HEK293 (cell line): ENCODE results near the gene SEMA6D.

Experiments
- ATF2 ChIP-seq: fragments of 450-650 bp; formaldehyde crosslinking; IDR thresholded peaks from 2 replicates; pipeline ENCODE4 v1.5.1; 2016; ENCODE audit warnings: missing biosample characterization, missing genetic modification characterization, low read depth
- EGR2 ChIP-seq: fragments of 450-650 bp; formaldehyde crosslinking; IDR thresholded peaks from 2 replicates; pipeline ENCODE4 v1.5.1; 2016; ENCODE audit warnings: low read depth, missing biosample characterization, missing genetic modification characterization
- FEZF1 ChIP-seq: fragments of 450-650 bp; formaldehyde crosslinking; IDR thresholded peaks from 2 replicates; pipeline ENCODE4 v1.5.1; 2016; ENCODE audit warnings: missing biosample characterization, missing genetic modification characterization
- GFI1B ChIP-seq: fragments of 450-650 bp; formaldehyde crosslinking; IDR thresholded peaks from 2 replicates; pipeline ENCODE4 v1.5.1; 2016; ENCODE audit warnings: missing biosample characterization, missing genetic modification characterization
- REPIN1 ChIP-seq: fragments of 450-650 bp; formaldehyde crosslinking; IDR thresholded peaks from 2 replicates; pipeline ENCODE4 v1.5.1; 2017; ENCODE audit warnings: missing biosample characterization, missing genetic modification characterization, low read depth
- SETDB1 ChIP-seq: IDR thresholded peaks from one replicate; pipeline ENCODE4 v1.6.1; 2017; ENCODE audit warnings: mild to moderate bottlenecking, low read length, moderate library complexity, mixed read lengths; ENCODE audit not compliant: insufficient read length
- SP3 ChIP-seq: fragments of 450-650 bp; formaldehyde crosslinking; IDR thresholded peaks from 2 replicates; pipeline ENCODE4 v1.5.1; 2016; ENCODE audit warnings: missing biosample characterization, missing genetic modification characterization
- ZBTB21 ChIP-seq: fragments of 450-650 bp; formaldehyde crosslinking; IDR thresholded peaks from 2 replicates; pipeline ENCODE4 v1.5.1; 2017; ENCODE audit warnings: missing biosample characterization, missing genetic modification characterization
- ZBTB44 ChIP-seq: fragments of 450-650 bp; IDR thresholded peaks from 2 replicates; pipeline ENCODE4 v1.5.1; 2018; ENCODE audit warnings: missing biosample characterization, mild to moderate bottlenecking, missing genetic modification characterization
- ZFP3 ChIP-seq: fragments of 450-650 bp; formaldehyde crosslinking; IDR thresholded peaks from 2 replicates; pipeline ENCODE4 v1.5.1; 2016; ENCODE audit warnings: low read depth, missing biosample characterization, missing genetic modification characterization
- ZFP37 ChIP-seq: fragments of 450-650 bp; formaldehyde crosslinking; IDR thresholded peaks from 2 replicates; pipeline ENCODE4 v1.5.1; 2016; ENCODE audit warnings: missing biosample characterization, missing genetic modification characterization
- ZNF133 ChIP-seq: fragments of 450-650 bp; formaldehyde crosslinking; IDR thresholded peaks from 2 replicates; pipeline ENCODE4 v1.5.1; 2016; ENCODE audit warnings: missing biosample characterization, missing genetic modification characterization
- ZNF146 ChIP-seq: fragments of 450-650 bp; formaldehyde crosslinking; IDR thresholded peaks from 2 replicates; pipeline ENCODE4 v1.5.1; 2016; ENCODE audit warnings: missing biosample characterization, missing genetic modification characterization
- ZNF155 ChIP-seq: fragments of 450-650 bp; formaldehyde crosslinking; IDR thresholded peaks from 2 replicates; pipeline ENCODE4 v1.5.1; 2016; ENCODE audit warnings: missing biosample characterization, missing genetic modification characterization
- ZNF175 ChIP-seq: fragments of 450-650 bp; formaldehyde crosslinking; IDR thresholded peaks from 2 replicates; pipeline ENCODE4 v1.5.1; 2016; ENCODE audit warnings: missing biosample characterization, missing genetic modification characterization
- ZNF18 ChIP-seq: fragments of 450-650 bp; formaldehyde crosslinking; IDR thresholded peaks from 2 replicates; pipeline ENCODE4 v1.5.1; 2016; ENCODE audit warnings: missing biosample characterization, missing genetic modification characterization
- ZNF202 ChIP-seq: fragments of 450-650 bp; formaldehyde crosslinking; IDR thresholded peaks from 2 replicates; pipeline ENCODE4 v1.5.1; 2016; ENCODE audit warnings: missing biosample characterization, missing genetic modification characterization, borderline replicate concordance
- ZNF223 ChIP-seq: fragments of 450-650 bp; formaldehyde crosslinking; IDR thresholded peaks from 2 replicates; pipeline ENCODE4 v1.5.1; 2016; ENCODE audit warnings: missing biosample characterization, missing genetic modification characterization
- ZNF23 ChIP-seq: fragments of 450-650 bp; formaldehyde crosslinking; IDR thresholded peaks from 2 replicates; pipeline ENCODE4 v1.5.1; 2016; ENCODE audit warnings: missing biosample characterization, missing genetic modification characterization, borderline replicate concordance
- ZNF239 ChIP-seq: fragments of 450-650 bp; formaldehyde crosslinking; IDR thresholded peaks from 2 replicates; pipeline ENCODE4 v1.5.1; 2016; ENCODE audit warnings: missing biosample characterization, missing genetic modification characterization
- ZNF280D ChIP-seq: fragments of 450-650 bp; formaldehyde crosslinking; IDR thresholded peaks from 2 replicates; pipeline ENCODE4 v1.5.1; 2016; ENCODE audit warnings: missing biosample characterization, missing genetic modification characterization
- ZNF311 ChIP-seq: fragments of 450-650 bp; formaldehyde crosslinking; IDR thresholded peaks from 2 replicates; pipeline ENCODE4 v1.5.1; 2017; ENCODE audit warnings: missing biosample characterization, missing genetic modification characterization, borderline replicate concordance
- ZNF341 ChIP-seq: fragments of 450-650 bp; formaldehyde crosslinking; IDR thresholded peaks from 2 replicates; pipeline ENCODE4; 2016; ENCODE audit warnings: low read depth, missing biosample characterization, missing genetic modification characterization
- ZNF48 ChIP-seq: fragments of 450-650 bp; formaldehyde crosslinking; IDR thresholded peaks from 2 replicates; pipeline ENCODE4 v1.5.1; 2016; ENCODE audit warnings: missing biosample characterization, missing genetic modification characterization
- ZNF530 ChIP-seq: fragments of 450-650 bp; formaldehyde crosslinking; IDR thresholded peaks from 2 replicates; pipeline ENCODE4 v1.5.1; 2016; ENCODE audit warnings: low read depth, missing biosample characterization, missing genetic modification characterization
- ZNF548 ChIP-seq: fragments of 450-650 bp; formaldehyde crosslinking; IDR thresholded peaks from 2 replicates; pipeline ENCODE4 v1.5.1; 2016; ENCODE audit warnings: missing biosample characterization, missing genetic modification characterization
- ZNF571 ChIP-seq: fragments of 450-650 bp; formaldehyde crosslinking; IDR thresholded peaks from 2 replicates; pipeline ENCODE4 v1.5.0; 2017; ENCODE audit warnings: missing biosample characterization, missing genetic modification characterization
- ZNF645 ChIP-seq: fragments of 450-650 bp; formaldehyde crosslinking; IDR thresholded peaks from 2 replicates; pipeline ENCODE4; 2016; ENCODE audit warnings: missing biosample characterization, missing genetic modification characterization
- ZNF776 ChIP-seq: fragments of 450-650 bp; formaldehyde crosslinking; IDR thresholded peaks from 2 replicates; pipeline ENCODE4 v1.5.0; 2017; ENCODE audit warnings: missing biosample characterization, missing genetic modification characterization, borderline replicate concordance
- ZNF777 ChIP-seq: fragments of 450-650 bp; formaldehyde crosslinking; IDR thresholded peaks from 2 replicates; pipeline ENCODE4 v1.5.1; 2017; ENCODE audit warnings: missing biosample characterization, missing genetic modification characterization, borderline replicate concordance
- ZSCAN5A ChIP-seq: fragments of 450-650 bp; formaldehyde crosslinking; IDR thresholded peaks from 2 replicates; pipeline ENCODE4 v1.5.1; 2016; ENCODE audit warnings: missing biosample characterization, missing genetic modification characterization
- ZXDB ChIP-seq: fragments of 450-650 bp; formaldehyde crosslinking; IDR thresholded peaks from 2 replicates; pipeline ENCODE4 v1.5.1; 2016; ENCODE audit warnings: missing biosample characterization, missing genetic modification characterization

SEMA6D gene

GRCh38 chr15:47727676-47728075 lies 10.4 kb downstream of the SEMA6D start (continued):
- TF ChIP-seq ZNF280D (tag by site-specific recombination) (no peak), ZNF341 (tag by site-specific recombination) (peak; percentile 65), ZBTB21 (tag by site-specific recombination) (no peak), ZNF776 (tag by site-specific recombination) (no peak), ZNF530 (tag by site-specific recombination) (no peak), SP3 (tag by site-specific recombination) (no peak), ZNF777 (tag by site-specific recombination) (no peak), FEZF1 (tag by site-specific recombination) (peak; percentile 27; the same call in 1 of the 2 replicates), ATF2 (tag by site-specific recombination) (no peak), SETDB1 (no peak), GFI1B (tag by site-specific recombination) (peak; percentile 67; the same call in 1 of the 2 replicates), ZNF571 (no peak), ZNF146 (tag by site-specific recombination) (no peak), ZFP37 (tag by site-specific recombination) (no peak), ZBTB44 (tag by site-specific recombination) (peak; percentile 66; the same call in 1 of the 2 replicates), ZNF175 (no peak), ZNF23 (no peak), ZNF645 (tag by site-specific recombination) (no peak), ZSCAN5A (tag by site-specific recombination) (no peak), ZFP3 (tag by site-specific recombination) (no peak), ZNF311 (tag by site-specific recombination) (no peak), ZNF133 (tag by site-specific recombination) (no peak), ZNF48 (tag by site-specific recombination) (no peak), ZNF18 (tag by site-specific recombination) (no peak; the same call in 1 of the 2 replicates), ZNF548 (tag by site-specific recombination) (no peak), EGR2 (tag by site-specific recombination) (no peak), ZNF202 (tag by site-specific recombination) (no peak), ZNF239 (tag by site-specific recombination) (no peak), REPIN1 (tag by site-specific recombination) (no peak), ZXDB (tag by site-specific recombination) (peak; percentile 50; the same call in 1 of the 2 replicates), ZNF223 (tag by site-specific recombination) (no peak), ZNF155 (tag by site-specific recombination) (no peak)
